ENCODE data around the gene GCK.

DNA sequence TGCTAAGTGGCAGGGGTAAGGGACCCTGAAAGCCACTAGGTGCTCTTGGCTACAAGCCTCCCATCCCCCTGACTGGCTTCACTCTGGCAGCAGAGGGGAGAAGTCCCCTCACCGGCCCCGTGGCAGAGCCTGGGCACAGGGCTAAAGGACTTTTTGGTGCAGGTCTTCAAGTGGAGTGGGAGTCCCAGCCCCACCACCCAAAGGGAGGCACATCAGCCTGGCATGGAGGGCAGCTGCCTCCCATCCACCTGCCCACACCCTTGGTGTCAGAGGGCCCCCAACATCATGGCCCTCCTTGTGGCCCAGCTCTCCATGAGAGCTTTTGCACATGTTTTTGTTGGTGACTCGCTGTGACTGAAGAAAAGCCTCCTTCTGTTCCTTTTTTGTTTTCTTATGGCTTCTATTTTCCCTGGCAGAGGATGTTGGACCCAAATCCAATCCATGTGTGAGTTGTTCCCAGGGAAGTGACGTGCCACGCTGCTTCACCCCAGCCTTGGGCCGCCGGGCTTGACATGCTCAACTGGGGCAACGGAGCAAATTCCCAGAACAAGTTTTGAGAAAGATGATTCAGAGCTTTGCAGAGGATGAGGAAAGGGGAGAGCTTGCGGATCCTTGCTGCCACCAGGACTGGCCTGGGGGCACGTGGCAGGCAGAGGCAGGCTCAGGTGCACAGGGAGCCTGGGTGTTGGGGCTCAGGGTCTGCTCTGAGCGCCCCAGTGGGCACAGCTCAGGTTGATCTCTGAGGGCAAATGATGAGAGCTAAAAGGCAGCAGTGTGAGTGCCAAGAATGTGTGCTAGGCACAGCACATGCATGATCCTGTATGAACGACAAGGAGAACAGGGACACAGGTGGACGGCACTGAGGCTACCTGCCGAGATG, 87.0 kb downstream of the GCK start:
- TF ChIP-seq EZH2 (IDR thresholded peaks at IDR 0.05; ENCODE audit: borderline replicate concordance, low read length) = no peak
- TF ChIP-seq, protein P1, sequence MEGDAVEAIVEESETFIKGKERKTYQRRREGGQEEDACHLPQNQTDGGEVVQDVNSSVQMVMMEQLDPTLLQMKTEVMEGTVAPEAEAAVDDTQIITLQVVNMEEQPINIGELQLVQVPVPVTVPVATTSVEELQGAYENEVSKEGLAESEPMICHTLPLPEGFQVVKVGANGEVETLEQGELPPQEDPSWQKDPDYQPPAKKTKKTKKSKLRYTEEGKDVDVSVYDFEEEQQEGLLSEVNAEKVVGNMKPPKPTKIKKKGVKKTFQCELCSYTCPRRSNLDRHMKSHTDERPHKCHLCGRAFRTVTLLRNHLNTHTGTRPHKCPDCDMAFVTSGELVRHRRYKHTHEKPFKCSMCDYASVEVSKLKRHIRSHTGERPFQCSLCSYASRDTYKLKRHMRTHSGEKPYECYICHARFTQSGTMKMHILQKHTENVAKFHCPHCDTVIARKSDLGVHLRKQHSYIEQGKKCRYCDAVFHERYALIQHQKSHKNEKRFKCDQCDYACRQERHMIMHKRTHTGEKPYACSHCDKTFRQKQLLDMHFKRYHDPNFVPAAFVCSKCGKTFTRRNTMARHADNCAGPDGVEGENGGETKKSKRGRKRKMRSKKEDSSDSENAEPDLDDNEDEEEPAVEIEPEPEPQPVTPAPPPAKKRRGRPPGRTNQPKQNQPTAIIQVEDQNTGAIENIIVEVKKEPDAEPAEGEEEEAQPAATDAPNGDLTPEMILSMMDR (conservative IDR thresholded peaks at IDR 0.05 in 1 of 2, IDR thresholded peaks at IDR 0.05 in 1 of 2; ENCODE audit: extremely low read depth in 1 of 2, insufficient read depth in 1 of 2, low read depth in 1 of 2, low read length in 2 of 2) = no peak

Measured in mammary epithelial cell (primary cell).